Motor neuron (in vitro differentiated cells): ENCODE data around the gene IGFLR1. TPM values are rescaled to one million over a fixed set of nuclear protein-coding genes. Genes with fewer than 3 reads are reported as not detected.

ENCODE experiments used
- ATAC-seq, 8 experiments: fragments of 200-7000 bp; cut with Tn5 transposase; replicated peaks in 6 of 8; 2 replicates each; pipeline ENCODE4 v1.8.0; 2021; ENCODE audit warnings: mild to moderate bottlenecking in 8 of 8, moderate library complexity in 8 of 8
- H3K27ac ChIP-seq, 2 donors: fragments of 250-450 bp; sonication (Bioruptor Pico); 2 replicates each; pipeline ENCODE4 v1.9.0; 2021; ENCODE audit warnings: antibody characterized with exemption in 2 of 2, mild to moderate bottlenecking in 2 of 2, moderate library complexity in 1 of 2
- H3K4me1 ChIP-seq, 2 donors: fragments of 250-450 bp; sonication (Bioruptor Pico); replicated peaks in 1 of 2; 2 replicates each; pipeline ENCODE4 v1.6.1; 2021; ENCODE audit warnings: antibody characterized with exemption in 2 of 2, mild to moderate bottlenecking in 2 of 2, moderate library complexity in 1 of 2
- H3K4me3 ChIP-seq, 5 donors: fragments of 250-450 bp; sonication (Bioruptor Pico); 2 replicates each; pipeline ENCODE4 v1.9.0; 2021; ENCODE audit warnings: antibody characterized with exemption in 5 of 5, mild to moderate bottlenecking in 5 of 5, moderate library complexity in 4 of 5
- WGBS, 10 experiments: fragments of 450-650 bp; shearing (Covaris generic); methylation state at CpG; one replicate each; pipeline ENCODE4 v1.0.0; 2022; 5-methylcytosine and 5-hydroxymethylcytosine counted together
- in situ Hi-C, 9 experiments: fragments of 400-800 bp; cut with MboI; loops; one replicate each; pipeline ENCODE4 v1.15.0; 2021; ENCODE audit warnings: low sequenced_read_pairs in 9 of 9, low pct_unique_long_range_greater_than_20kb in 2 of 9; ENCODE audit not compliant: unreplicated experiment in 9 of 9
- total RNA-seq, 8 experiments: library from RNA; unstranded; fragments of 300-600 nt; gene quantifications; 2 replicates each; pipeline versions ENCODE4 v1.2.3 to v1.2.4, GENCODE V29; 2022

IGFLR1 gene, protein sequence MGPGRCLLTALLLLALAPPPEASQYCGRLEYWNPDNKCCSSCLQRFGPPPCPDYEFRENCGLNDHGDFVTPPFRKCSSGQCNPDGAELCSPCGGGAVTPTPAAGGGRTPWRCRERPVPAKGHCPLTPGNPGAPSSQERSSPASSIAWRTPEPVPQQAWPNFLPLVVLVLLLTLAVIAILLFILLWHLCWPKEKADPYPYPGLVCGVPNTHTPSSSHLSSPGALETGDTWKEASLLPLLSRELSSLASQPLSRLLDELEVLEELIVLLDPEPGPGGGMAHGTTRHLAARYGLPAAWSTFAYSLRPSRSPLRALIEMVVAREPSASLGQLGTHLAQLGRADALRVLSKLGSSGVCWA
- total RNA-seq: 1 to 10 TPM; 1.8 to 6.4 (median 4.3) TPM

DNA sequence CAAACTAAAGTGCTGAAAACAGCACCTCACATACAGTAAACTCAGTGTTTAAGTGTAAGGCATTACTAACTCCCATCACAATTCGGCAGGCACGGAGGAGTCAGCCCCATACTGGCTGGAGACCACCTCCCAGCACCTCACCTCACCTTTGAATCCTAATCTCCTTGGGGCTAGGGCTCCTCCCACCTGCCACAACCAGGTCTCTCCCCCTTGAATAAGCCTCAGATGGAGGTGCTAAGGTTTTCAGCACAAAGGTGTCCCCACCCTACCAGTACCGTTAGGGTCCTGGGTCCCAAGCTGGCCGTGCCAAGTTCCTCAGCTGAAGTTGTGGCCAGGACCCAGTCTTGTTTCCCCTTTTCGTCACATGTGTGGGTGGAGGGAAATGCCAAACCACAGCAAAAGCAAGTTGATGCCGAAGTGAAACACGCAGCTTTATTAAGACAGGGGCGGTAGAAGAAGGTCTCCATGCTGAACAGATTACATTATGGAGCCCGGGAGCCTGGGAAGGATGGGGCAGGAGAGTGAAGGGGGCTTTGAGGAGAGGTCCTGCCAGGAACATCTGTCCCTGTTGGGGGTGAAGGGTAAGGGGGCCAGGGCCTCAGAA is at the start of gene IGFLR1:
TSS of gene IGFLR1 (minus strand) at position 332 of the 604 bp plus-strand sequence. CDS start 1,272 bp downstream, outside the sequence.
- Histone ChIP-seq H3K4me1 (peaks cover 10 to 11% of the 10 kb centered on the region in 2 donors), H3K27ac (peak within 1 kb of the TSS; percentile 80 to 81), H3K4me3 (peak within 1 kb of the TSS; percentile 35 to 52 (median 40))
- no peak for ATAC-seq
- in situ Hi-C loops: no loop called here
- 73 to 100% (median 95%) methylated on average over 1 to 6 of the region's 9 CpGs; no CpG with 5 or more reads in 5 of the 10 experiments for whole genome bisulfite sequencing, 10 experiments

DNA sequence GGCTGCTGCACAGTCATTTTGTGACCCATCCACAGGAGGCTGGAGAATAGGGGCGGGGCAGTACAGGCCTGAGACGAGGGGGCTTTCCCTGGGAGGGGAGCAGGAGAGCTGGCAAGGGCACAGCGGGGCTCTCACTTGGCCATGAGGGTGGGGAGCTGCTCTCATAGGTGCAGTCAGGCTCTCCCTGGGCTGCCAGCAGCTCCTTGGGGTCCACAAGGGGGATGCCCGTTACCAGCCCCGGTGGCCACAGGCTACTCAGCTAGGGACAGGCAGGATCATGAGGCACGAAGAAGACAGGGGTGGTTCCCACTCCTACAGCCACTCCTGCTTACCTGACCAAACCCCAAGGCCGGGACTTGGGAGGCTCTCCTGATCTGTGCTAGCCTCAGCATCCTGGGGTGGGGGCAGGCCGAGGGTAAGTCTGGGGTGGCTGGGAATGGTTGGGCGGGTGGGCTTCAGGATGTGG is 49.6 kb upstream of the IGFLR1 start:
- ATAC-seq: peak in 1 of 8 experiments; percentile 11
- Histone ChIP-seq H3K4me1 (no peaks in the 10 kb centered on the region), H3K4me3 (no peak overlapping the region), H3K27ac (no peak overlapping the region)
- no CpG with 5 or more reads among the region's 9 CpGs for WGBS, 10 experiments
- in situ Hi-C loops: no loop called here

DNA sequence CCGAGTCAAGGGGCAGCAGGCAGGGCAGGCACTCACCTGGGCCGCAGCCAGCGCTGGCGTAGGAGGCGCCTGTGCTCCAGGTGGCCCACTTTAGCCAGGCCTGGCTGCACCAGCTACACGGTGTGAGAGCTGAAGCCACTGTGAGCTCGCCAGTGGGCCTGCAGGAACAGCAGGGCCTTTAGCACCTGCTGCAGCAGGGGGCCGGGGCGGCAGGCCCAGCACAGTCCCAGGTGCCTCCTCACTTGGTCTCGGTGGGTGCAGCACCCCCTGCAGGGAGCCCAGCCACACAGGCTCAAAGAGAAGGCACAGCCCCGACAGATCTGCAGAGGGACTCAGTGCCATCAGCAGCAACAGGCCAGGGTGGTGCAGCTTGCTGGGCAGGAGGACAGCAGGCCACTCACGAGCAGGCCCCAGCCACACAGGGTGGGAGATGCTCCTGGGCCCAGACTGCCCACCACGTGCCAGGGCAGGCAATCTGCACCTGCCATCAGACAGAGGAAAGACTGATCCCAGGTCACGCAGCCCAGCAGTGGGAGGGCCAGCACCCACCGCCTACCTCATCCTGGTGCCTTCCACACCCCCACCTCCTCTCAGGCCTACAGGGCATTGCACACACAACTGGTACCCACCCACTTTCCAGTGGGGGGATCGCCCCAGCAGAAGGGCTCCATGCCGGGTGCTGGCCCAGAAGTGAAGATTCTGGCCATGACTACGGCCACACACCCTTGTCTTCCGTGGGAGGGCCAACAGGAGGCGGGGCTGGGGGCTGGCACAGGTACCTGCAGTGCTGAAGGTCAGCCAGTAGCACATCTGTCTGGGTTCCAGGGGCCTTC is 48.9 kb upstream of the IGFLR1 start:
- in situ Hi-C loops: no loop called here
- peak in 6 of 8 experiments; percentile 31 to 68 (median 45) for ATAC-seq
- no peak overlapping the region for H3K4me3 ChIP-seq
- H3K4me1 ChIP-seq: no peaks in the 10 kb centered on the region
- no peak overlapping the region for H3K27ac ChIP-seq
- WGBS, 10 experiments: 0 to 100% (median 54%) methylated on average over 1 to 5 of the region's 20 CpGs; no CpG with 5 or more reads in 6 of the 10 experiments

DNA sequence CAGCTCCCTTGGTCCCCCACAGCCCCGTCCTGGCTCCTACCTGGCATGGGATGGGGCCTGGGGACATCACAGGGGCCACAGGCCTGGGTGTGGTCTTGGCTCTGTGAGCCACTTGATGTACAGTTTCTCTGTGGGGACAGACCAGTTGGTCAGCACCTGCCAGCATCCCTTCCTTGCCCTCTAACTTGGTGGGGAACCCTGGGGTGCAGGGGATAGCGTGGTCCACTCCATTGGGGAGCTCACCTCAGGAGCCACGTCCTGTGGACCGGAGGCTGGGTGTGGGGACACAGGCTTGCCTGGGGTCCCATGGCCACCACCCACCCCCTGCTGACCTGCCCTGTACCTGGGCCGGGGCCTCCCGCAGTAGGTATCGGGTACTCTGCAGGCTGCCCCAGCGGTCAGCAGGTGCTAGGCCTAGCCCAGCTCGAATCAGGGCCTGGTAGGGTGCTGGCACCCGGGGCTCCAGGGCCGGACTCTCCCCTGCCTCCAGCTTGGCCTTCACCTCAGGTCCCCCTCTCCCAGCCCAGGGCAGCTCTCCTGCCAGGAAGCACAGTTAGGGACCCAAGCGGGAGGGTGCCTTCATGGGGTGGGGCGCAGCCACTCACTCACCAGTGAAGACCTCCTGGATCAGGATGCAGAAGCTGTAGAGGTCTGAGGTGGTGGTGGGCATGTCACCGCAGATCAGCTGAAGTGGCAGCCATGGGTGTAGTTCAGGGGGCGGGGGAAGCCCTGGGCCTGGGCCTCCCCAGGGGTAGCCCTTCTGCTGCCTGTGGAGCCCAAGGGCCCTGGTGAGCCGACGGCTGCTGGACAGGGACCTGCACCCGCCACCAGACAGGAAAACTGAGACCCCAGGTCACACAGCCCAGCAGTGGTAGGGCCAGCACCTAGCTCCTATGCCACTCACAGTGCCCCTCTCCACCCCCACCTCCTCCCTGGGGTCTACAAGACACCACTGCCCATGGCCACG is 48.0 kb upstream of the IGFLR1 start:
- WGBS, 10 experiments: 94 to 100% (median 95%) methylated on average over 2 to 6 of the region's 19 CpGs; no CpG with 5 or more reads in 7 of the 10 experiments
- no peak overlapping the region for H3K4me3 ChIP-seq
- in situ Hi-C loops: no loop called here
- no peaks in the 10 kb centered on the region for H3K4me1 ChIP-seq
- H3K27ac ChIP-seq: no peak overlapping the region
- ATAC-seq: peak in 2 of 8 experiments; percentile 5 to 10

DNA sequence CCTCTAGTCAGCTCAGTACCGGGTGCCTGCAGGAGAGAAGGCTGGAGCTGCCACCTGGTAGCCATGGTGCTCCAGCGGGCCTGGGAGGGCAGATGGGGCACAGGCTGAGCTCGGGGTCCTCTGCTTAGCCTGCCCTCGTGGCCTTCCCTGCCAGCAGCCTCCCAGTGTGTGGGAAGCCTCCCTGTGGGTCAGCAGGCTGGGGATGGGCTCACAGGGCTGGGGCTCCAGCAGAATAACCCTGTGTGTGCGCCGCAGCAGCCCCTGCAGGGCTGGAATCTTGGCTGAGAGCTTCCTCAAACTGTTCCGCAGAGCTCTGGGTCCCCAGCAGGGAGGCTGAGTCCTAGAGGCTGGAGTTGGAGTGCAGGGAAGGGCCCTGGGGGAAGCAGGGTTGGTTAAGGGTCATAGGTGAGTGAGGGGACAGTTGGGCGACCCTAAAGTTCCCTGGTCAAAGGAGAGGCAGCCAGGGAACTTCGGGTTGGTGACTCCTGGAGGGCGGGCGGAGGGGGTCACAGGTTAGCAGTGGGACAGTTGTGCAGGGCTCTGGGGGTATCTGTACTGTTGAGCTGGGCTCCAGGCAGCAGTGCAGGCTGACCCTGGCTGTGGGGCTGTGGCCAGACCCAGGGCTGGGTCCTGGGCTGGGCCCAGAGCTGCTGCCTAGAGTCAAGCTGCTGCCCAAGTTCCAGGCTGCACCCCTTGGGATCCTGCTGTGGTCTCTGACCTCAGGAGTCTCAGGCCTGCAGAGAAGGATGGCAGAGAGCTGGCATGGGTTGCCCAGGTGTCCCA is 47.1 kb upstream of the IGFLR1 start:
- Histone ChIP-seq H3K27ac (no peak overlapping the region), H3K4me3 (no peak overlapping the region), H3K4me1 (no peaks in the 10 kb centered on the region)
- WGBS, 10 experiments: 53 to 79% (median 68%) methylated on average over 1 to 4 of the region's 11 CpGs; no CpG with 5 or more reads in 6 of the 10 experiments
- in situ Hi-C loops: no loop called here
- ATAC-seq: peak in 1 of 8 experiments; percentile 9

DNA sequence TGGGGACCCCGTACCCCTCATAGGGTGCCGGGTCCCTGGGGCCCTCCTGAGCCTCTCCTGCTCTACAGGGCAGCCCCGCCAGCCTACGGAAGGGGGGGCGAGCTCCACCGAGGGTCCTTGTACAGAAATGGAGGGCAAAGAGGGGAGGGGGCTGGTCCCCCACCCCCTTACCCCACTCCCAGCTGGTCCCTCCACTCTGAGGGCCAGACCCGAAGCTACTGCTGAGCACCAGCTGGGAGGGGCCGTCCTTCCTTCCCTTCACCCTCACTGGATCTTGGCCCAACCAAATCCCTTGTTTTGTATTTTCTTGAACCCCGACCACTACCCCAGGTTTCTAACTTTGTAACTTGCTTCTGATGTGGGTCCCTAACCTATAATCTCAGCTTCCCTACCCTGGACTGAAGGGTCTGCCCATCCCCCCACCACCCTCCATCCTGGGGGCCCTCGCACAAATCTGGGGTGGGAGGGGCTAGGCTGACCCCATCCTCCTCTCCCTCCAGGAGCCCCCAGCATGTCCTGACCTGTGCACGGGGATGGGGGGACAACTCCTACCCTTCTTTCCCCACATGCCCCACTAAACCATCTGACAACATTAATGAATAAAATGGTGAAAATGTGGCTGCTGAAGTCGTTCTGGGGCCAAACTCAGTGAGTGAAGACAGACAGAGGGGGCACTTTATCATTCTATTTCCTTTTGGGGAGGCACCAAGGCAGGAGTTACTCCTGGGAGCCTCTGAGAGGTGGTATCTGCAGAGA is 46.1 kb upstream of the IGFLR1 start:
- Histone ChIP-seq H3K4me3 (no peak overlapping the region), H3K4me1 (no peaks in the 10 kb centered on the region), H3K27ac (no peak overlapping the region)
- no peak for ATAC-seq
- in situ Hi-C loops: no loop called here
- 43 to 71% (median 48%) methylated on average over 1 to 2 of the region's 12 CpGs; no CpG with 5 or more reads in 7 of the 10 experiments for WGBS, 10 experiments

DNA sequence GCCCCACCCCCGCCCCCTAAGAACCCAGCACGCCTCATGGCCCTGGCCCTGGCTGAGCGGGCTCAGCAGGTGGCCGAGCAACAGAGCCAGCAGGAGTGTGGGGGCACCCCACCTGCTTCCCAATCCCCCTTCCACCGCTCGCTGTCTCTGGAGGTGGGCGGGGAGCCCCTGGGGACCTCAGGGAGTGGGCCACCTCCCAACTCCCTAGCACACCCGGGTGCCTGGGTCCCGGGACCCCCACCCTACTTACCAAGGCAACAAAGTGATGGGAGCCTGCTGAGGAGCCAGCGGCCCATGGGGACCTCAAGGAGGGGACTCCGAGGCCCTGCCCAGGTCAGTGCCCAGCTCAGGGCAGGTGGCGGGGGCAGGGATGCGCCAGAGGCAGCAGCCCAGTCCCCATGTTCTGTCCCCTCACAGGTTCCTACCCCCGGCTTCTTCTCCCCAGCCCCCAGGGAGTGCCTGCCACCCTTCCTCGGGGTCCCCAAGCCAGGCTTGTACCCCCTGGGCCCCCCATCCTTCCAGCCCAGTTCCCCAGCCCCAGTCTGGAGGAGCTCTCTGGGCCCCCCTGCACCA is 45.1 kb upstream of the IGFLR1 start:
- no peak for ATAC-seq
- H3K27ac ChIP-seq: no peak overlapping the region
- WGBS, 10 experiments: no CpG with 5 or more reads among the region's 15 CpGs
- no peak overlapping the region for H3K4me3 ChIP-seq
- H3K4me1 ChIP-seq: no peaks in the 10 kb centered on the region
- in situ Hi-C loops: no loop called here

DNA sequence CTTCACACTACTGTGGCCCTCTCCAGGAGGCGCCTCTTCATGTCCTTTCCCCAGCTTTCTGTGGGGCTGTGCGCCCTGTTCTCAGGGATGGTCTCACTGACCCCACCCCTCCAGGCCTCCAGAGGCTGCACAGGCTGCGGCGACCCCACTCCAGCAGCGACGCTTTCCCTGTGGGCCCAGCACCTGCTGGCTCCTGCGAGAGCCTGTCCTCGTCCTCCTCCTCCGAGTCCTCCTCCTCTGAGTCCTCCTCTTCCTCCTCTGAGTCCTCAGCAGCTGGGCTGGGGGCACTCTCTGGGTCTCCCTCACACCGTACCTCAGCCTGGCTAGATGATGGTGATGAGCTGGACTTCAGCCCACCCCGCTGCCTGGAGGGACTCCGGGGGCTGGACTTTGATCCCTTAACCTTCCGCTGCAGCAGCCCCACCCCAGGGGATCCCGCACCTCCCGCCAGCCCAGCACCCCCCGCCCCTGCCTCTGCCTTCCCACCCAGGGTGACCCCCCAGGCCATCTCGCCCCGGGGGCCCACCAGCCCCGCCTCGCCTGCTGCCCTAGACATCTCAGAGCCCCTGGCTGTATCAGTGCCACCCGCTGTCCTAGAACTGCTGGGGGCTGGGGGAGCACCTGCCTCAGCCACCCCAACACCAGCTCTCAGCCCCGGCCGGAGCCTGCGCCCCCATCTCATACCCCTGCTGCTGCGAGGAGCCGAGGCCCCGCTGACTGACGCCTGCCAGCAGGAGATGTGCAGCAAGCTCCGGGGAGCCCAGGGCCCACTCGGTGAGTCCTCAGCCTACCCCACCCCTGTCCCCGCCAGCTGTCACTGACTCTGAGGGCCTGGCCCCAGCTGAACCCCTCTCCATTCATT is 44.3 kb upstream of the IGFLR1 start:
- no peaks in the 10 kb centered on the region for H3K4me1 ChIP-seq
- no peak overlapping the region for H3K27ac ChIP-seq
- in situ Hi-C loops: no loop called here
- ATAC-seq: no peak
- no peak overlapping the region for H3K4me3 ChIP-seq
- 81 to 100% (median 84%) methylated on average over 2 to 9 of the region's 31 CpGs; no CpG with 5 or more reads in 6 of the 10 experiments for WGBS, 10 experiments

DNA sequence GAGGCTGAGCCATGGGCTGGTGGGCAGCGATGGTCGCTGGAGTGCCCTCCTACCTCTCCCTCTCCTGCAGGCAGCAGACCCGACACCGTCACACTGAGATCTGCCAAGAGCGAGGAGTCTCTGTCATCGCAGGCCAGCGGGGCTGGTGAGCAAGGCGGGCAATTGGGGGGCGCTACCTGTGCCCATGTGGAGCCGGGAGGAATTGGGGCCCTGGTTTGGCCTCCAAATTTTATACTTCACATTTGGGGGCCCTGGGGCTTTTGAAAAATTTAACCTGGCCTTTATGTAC is 43.0 kb upstream of the IGFLR1 start:
- WGBS, 10 experiments: 57 to 100% (median 87%) methylated on average over 2 to 8 of the region's 10 CpGs; no CpG with 5 or more reads in 5 of the 10 experiments
- no peaks in the 10 kb centered on the region for H3K4me1 ChIP-seq
- no peak for ATAC-seq
- no peak overlapping the region for H3K27ac ChIP-seq
- in situ Hi-C loops: no loop called here
- H3K4me3 ChIP-seq: no peak overlapping the region

DNA sequence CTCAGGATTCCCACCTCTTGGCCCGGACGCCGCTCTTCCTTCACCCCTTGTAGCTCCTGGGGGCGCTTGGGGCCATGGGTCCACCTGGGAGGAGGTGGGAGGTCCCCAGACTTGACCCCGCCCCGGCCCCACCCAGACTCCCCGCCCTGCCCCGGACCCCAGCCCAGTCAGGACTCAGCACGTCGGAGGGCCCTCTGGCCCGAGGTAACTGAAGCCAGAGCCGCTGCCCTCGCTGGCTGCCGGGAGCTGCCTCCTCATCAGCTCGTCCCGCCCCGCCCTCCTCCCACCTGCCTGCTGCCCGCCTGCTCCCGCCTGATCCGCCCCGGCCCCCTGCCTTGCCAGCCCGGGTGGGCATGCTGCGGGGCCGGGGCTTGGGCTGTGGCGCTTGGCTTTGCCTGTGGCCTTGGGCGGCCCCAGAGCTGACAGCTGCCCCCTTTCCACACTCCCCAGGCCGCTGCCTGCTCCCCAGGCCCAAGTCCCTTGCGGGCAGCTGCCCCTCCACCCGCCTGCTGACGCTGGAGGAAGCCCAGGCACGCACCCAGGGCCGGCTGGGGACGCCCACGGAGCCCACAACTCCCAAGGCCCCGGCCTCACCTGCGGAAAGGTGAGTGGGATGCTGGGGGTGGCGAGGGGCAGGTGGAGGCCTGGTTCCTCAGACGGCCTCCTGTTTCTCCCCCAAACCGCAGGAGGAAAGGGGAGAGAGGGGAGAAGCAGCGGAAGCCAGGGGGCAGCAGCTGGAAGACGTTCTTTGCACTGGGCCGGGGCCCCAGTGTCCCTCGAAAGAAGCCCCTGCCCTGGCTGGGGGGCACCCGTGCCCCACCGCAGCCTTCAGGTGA is 42.5 kb upstream of the IGFLR1 start:
- ATAC-seq: no peak
- Histone ChIP-seq H3K4me1 (no peaks in the 10 kb centered on the region), H3K27ac (no peak overlapping the region), H3K4me3 (no peak overlapping the region)
- 50 to 100% methylated on average over 1 of the region's 45 CpGs; no CpG with 5 or more reads in 8 of the 10 experiments for WGBS, 10 experiments
- in situ Hi-C loops: no loop called here
